HepG2 (cell line): ENCODE data around the gene NEGR1.

Experiments
- EZH2 ChIP-seq: conservative IDR thresholded peaks from 2 replicates; pipeline ENCODE4 v1.6.1; 2012; ENCODE audit warnings: mild to moderate bottlenecking, low read depth, low read length, moderate library complexity
- JUND ChIP-seq: sonication (generic); formaldehyde crosslinking; IDR thresholded peaks from 2 replicates; pipeline ENCODE4 v1.8.0; 2022; ENCODE audit warnings: mild to moderate bottlenecking, missing genetic modification reagents
- POLR2A ChIP-seq, 2 experiments: IDR thresholded peaks; 2 replicates each; pipeline ENCODE4 v1.6.1; 2011; ENCODE audit warnings: low read depth in 2 of 2, low read length in 2 of 2, mild to moderate bottlenecking in 1 of 2, moderate library complexity in 1 of 2; ENCODE audit not compliant: insufficient read depth in 1 of 2
- TF ChIP-seq, protein P1 (sequence below): sonication (generic); formaldehyde crosslinking; IDR thresholded peaks from 2 replicates; pipeline ENCODE4 v1.5.1; 2020; ENCODE audit warnings: mild to moderate bottlenecking, missing genetic modification reagents, moderate library complexity
- TF ChIP-seq, protein P2 (sequence below): sonication (generic); formaldehyde crosslinking; IDR thresholded peaks from 2 replicates; pipeline ENCODE4 v1.5.0; 2020; ENCODE audit warnings: missing genetic modification reagents

DNA sequence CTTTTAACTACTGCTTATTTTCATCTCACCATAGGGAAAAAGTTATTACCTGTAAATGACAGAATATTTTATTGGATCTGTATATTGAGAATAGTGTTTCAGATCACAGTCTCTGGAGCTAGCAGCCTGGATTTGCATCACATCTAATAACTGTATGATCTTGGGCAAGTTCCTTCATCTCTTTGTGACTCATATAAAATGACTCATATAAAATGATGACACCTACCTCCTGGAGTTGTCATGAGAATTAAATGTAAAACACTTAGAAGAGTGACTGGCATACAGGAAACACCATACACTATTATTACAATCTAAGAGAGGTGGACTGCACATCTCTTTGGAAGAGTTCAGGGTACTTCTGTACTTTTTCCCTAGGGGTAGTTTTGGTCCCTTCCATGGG, 421.3 kb downstream of the NEGR1 start:
- TF ChIP-seq, protein P1, sequence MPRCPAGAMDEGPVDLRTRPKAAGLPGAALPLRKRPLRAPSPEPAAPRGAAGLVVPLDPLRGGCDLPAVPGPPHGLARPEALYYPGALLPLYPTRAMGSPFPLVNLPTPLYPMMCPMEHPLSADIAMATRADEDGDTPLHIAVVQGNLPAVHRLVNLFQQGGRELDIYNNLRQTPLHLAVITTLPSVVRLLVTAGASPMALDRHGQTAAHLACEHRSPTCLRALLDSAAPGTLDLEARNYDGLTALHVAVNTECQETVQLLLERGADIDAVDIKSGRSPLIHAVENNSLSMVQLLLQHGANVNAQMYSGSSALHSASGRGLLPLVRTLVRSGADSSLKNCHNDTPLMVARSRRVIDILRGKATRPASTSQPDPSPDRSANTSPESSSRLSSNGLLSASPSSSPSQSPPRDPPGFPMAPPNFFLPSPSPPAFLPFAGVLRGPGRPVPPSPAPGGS (CRISPR knock-in tag) = no peak
- TF ChIP-seq JUND (no peak), POLR2A (IDR thresholded peaks at IDR 0.05; ENCODE audit: insufficient read depth in 1 of 2, low read depth in 2 of 2, low read length in 2 of 2) (no peak), EZH2 (no peak)
- TF ChIP-seq, protein P2, sequence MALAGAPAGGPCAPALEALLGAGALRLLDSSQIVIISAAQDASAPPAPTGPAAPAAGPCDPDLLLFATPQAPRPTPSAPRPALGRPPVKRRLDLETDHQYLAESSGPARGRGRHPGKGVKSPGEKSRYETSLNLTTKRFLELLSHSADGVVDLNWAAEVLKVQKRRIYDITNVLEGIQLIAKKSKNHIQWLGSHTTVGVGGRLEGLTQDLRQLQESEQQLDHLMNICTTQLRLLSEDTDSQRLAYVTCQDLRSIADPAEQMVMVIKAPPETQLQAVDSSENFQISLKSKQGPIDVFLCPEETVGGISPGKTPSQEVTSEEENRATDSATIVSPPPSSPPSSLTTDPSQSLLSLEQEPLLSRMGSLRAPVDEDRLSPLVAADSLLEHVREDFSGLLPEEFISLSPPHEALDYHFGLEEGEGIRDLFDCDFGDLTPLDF = no peak
